T-helper 1 cell treated with Interleukin-12 subunit alpha and Interleukin-12 subunit beta and Interleukin-4 antibody, amounts not matched to agents 30 ng/mL and 1 ng/mL, for 36 hours (primary cell): ENCODE measurements around the gene ZIC3. TPM values are rescaled to one million over a fixed set of nuclear protein-coding genes. Genes with fewer than 3 reads are reported as not detected.
"Not testable (repeated sequence)": the region's sequence is repeated elsewhere in the genome, so short reads cannot be mapped to it uniquely, and the experiment has no call there.

Source experiments
- intact Hi-C: fragments of 100-400 bp; cut with micrococcal nuclease; formaldehyde crosslinking; loops from one replicate; pipeline ENCODE4 v1.15.1; 2024
- total RNA-seq: library from RNA; stranded (reverse); gene quantifications from 2 replicates; pipeline ENCODE4 v1.2.3, GENCODE V29; 2022

ZIC3 gene
- not detected in 2 replicates for total RNA-seq

DNA sequence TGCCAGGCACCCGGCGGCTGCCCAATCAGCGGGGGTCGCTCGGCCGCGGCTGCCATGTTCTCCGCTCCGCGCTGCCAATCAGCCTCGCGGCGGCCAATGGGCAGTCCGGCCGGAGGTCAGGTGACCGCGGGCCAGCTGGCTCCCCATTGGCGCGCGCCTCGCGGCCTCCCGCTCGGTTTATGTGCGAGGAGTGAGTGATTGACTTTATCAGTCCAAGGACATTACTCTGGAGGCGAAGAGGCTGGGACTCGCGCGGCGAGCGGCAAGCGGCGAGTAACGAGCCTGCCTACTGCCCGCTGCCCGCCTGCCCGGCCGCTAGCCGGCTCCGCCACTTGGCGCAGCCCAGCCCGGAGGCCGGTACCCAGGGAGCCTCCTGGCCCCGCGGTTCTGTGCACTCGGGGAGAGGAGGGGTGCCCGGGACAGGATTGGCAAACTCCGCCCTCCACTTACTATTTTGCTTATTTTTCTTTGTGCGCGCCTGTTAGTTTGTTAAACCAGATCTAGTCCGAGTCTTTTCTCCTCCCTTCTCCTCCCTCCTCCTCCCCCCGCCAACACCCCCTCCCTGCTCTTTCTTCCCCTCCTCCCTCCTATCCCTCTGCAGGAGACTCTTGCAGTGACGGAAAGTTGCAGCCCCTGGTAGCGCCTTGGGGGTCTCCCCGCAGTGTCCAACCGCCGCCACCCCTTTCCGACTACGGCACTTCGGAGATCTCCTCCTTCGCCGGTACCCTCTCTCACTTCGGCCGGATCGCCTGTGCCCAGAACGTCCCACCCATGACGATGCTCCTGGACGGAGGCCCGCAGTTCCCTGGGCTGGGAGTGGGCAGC is at the start of gene ZIC3:
Gene ZIC3, plus strand, starts transcription at position 207 of the 825 bp plus-strand sequence. Its CDS starts 565 bp downstream, at position 772.
- intact Hi-C loops: no loop called here

DNA sequence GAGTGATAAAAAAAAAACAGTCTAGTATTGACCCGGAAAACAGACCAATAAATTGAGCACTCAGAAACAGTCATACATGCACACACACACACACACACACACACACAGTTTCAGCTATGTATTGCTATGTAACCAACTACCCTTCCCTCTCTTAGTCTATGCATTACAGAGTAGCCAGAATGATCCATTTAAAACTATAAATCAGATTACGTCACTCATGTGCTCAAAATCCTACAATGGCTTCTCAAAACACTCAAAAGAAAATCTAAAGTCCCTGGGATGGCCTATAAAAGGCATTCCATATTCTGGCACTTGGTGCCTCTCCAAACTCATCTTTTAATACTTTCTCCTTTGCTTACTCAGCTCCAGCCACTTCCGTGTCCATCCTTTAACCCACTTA is 46.5 kb upstream of the ZIC3 start:
- intact Hi-C loops: no loop called here

DNA sequence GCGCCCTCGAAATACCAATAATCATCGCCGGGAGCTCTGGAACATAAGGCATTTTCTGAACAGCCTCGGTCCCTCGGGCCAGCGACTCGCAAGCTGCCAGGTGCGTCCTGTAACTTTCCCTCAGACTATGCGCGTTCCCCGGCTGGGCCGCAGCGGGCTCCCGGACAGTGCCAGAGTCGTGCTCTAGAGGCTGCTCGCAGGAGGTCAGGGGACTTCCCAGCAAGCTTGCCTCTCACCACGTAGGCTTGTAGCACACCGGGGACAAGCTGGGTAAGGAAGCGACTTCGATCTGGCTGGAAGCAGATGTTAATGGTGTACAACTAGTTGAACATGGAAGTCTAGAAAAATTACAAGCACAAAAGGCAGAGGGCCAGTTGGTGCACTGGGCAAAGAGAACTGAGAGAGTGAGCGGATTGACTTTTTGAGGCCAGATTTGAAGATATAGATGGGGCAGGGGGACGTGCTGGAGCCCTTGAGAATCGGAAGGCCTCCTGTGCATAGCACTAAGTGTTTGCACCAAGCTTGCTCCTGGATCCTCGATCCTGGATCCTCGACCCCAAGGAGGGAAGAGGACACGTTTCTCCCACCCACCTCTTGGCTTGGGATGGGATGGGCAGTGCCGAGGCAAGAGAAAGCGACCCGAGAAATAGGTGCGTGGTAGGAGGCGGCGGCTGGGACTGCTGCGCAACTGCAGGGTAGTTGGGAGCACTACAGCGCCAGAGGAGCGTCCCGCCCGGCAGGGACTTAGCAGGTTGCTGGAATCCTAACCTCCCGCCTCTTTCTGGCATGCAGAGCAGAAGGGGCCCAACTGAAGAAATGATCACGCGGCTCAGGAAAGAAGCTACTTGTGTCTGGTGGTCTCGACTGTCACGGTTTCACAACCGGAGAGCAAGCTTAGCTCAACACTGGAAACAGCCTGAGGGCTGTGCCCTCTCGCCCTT is 19.9 kb upstream of the ZIC3 start:
- intact Hi-C loops: loop anchor here (5.0 kb wide), 1 partner anchor 119 kb away; no protein-coding TSS in a partner anchor

DNA sequence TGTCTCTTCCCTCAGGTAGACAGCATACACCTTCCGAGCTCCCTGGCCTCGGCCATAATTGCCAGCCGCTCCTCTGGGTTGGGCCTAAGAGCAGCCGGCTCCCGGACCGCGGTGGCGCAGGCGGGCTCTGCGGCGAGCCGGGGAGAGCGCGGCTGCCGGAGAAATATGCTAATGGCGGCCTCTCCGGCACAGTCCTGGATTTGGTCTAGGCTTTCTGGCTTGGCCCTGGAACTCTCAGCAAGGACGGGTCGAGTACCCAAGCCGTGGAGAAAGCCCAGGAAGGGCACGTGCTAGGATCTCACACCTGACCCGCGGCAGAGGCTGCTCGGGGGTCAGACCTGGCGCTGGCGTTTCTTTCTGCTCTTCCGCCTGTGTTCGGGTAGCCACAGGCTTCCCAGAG is 18.6 kb upstream of the ZIC3 start:
- intact Hi-C loops: loop anchor here (5.0 kb wide), 1 partner anchor 120 kb away; no protein-coding TSS in a partner anchor

GRCh38 chrX:137548261-137548660 is 17.7 kb upstream of the ZIC3 start:
- intact Hi-C loops: loop anchor here (5.0 kb wide), 1 partner anchor 121 kb away; no protein-coding TSS in a partner anchor

GRCh38 chrX:137549073-137549472 is 16.9 kb upstream of the ZIC3 start:
- intact Hi-C loops: loop anchor here (5.0 kb wide), 1 partner anchor 122 kb away; no protein-coding TSS in a partner anchor

DNA sequence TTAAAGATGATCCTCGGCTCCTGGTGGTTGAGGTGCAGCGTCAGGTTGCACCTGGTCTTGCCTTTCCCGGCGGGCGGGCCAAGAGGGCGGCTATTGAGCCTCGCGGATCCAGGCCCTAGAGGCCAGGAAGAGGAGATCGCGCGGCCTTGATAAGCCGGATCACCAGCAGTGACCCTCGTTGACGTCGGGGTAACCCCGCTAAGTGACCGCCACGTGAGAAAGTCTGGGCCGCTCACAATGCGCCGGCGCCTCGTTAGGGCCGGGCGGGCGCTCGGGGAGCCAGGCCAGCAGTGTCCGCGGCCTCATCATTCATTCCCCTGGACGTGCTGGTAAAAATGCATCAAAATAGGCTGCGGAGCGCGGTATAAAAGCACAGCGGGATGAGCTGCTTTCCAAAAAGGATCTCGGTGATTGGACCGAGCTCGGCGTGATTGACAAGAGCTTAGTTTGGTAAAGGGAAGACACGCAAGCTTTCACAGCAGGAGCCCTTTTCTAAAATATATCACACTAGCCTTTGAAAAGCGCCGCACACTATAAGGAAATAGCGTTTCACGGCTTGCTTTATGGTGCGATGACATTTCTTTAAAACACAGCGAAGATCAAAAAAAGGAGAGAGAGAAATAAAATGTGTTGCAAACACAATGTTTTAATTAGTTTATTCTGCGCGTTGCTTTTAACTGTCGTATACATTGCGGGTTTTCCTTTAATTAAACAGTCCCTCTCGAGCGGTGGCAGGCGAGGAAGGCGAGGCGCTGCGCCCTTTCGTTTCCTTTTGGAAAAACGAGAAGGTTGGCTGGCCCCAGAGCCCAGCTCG is 15.9 kb upstream of the ZIC3 start:
- intact Hi-C loops: loop anchor here (1.0 to 5.0 kb wide), 3 partner anchors 13 to 123 kb away; no protein-coding TSS in a partner anchor

DNA sequence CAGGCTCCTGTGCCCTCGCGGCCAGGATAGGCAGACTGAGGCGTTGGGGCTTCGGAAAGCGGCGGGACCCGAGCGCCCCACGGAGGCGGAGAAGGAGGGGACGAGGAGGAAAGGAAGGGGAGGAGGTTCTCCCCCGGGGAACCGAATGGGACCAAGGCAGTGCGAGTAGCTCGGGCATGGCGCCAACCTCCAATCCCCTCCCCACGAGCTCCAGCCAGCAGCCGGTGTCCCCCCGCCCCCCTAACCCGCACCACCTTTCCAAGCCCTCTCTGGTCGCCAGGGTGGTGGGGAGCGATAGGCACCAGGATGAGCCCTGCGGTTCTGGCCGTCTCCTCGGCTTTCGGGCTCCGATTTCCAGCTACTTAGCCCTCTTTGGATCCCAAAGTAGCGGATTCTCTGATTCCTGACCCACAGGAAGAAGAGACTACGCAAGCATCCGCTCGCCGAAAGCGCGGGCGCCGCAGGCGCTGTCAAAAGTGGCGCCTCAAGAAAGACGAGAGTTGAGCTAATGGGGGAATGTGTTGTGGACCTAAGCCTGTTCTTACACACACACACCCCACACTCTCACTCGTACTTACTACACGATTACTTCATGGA is 15.2 kb upstream of the ZIC3 start:
- intact Hi-C loops: loop anchor here (1.0 kb wide), 2 partner anchors 13 to 19 kb away; no protein-coding TSS in a partner anchor

- intact Hi-C loops: not testable (repeated sequence)
Measured at GRCh38 chrX:137552098-137552497, 13.8 kb upstream of the ZIC3 start.

GRCh38 chrX:137562096-137562495 is 3.8 kb upstream of the ZIC3 start:
- intact Hi-C loops: no loop called here

- intact Hi-C loops: loop anchor here (1.0 kb wide), 1 partner anchor 14 kb away; no protein-coding TSS in a partner anchor
Measured at GRCh38 chrX:137563681-137564651, 2.0 kb upstream of the ZIC3 start.

- intact Hi-C loops: no loop called here
Measured at GRCh38 chrX:137565318-137565904, 516 bp upstream of the ZIC3 start.

- intact Hi-C loops: no loop called here
Measured at GRCh38 chrX:137566746-137567679, 1.1 kb downstream of the ZIC3 start.

- intact Hi-C loops: loop anchor here (2.0 kb wide), 1 partner anchor 141 kb away; no protein-coding TSS in a partner anchor
Measured at GRCh38 chrX:137567682-137568232, 1.8 kb downstream of the ZIC3 start.

DNA sequence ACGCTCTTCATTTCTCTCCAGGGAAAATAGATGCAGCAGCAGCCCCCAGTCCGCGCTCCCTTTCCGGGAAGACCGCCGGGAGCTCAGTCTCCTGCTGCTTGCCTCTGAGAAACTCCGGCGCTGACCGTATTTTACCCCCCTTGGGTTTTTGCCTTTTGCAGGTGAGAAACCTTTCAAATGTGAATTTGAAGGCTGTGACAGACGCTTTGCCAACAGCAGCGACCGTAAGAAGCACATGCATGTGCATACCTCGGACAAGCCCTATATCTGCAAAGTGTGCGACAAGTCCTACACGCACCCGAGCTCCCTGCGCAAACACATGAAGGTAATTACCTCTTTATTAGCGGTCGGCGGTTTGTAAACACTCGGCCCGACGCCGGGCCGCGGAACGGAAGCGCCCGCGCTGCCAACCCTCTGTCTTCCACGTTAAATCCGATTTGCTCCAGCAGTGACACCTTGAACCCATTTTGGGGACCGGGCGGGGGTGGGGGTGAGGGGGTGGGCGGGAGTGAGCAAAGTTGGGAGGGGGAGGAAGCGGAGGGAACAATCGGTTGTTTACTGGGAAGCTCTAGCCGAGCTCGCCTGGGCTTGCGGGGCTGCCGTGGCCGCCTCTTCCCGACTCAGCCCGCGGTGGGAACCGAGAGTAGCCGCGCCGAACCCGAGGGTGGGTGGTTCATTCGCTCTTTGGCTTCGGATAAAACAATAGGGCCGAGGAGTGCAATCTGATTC is 3.0 kb downstream of the ZIC3 start:
- intact Hi-C loops: loop anchor here (1.0 to 2.0 kb wide), 2 partner anchors 19 to 142 kb away; no protein-coding TSS in a partner anchor

- intact Hi-C loops: loop anchor here (1.0 to 2.0 kb wide), 2 partner anchors 19 to 143 kb away; no protein-coding TSS in a partner anchor
Measured at GRCh38 chrX:137569470-137569891, 3.6 kb downstream of the ZIC3 start.
